WTC11 (cell line): ENCODE results near the gene LDLRAD4. TPM values are rescaled to one million over a fixed set of nuclear protein-coding genes. Genes with fewer than 3 reads are reported as not detected.

Experiments used
- ATAC-seq: fragments of 200-7000 bp; cut with Tn5 transposase; 2 replicates; pipeline ENCODE4 v1.10.0; 2021; ENCODE audit warnings: mild to moderate bottlenecking, moderate library complexity
- CTCF ChIA-PET: fragments of 300-600 bp; sonication (Branson Sonifier 250); formaldehyde crosslinking; loops from one replicate; lab custom pipeline; 2021; ENCODE audit warnings: antibody characterized with exemption; lab: Charles Lee
- POLR2A ChIA-PET: fragments of 350-600 bp; sonication (Branson Sonifier 250); formaldehyde crosslinking; loops from one replicate; lab custom pipeline; 2021; ENCODE audit warnings: antibody characterized with exemption; lab: Charles Lee
- DNase-seq: peaks from one replicate; pipeline ENCODE4 v3.0.0; 2021; ENCODE audit warnings: low spot score
- H3K27ac Mint-ChIP-seq: 2 replicates; pipeline ENCODE4 v1.8.0; 2021; ENCODE audit warnings: mixed read lengths
- H3K27me3 Mint-ChIP-seq: 2 replicates; pipeline ENCODE4 v1.8.0; 2021; ENCODE audit warnings: low read depth, mild to moderate bottlenecking, moderate library complexity, mixed read lengths
- H3K36me3 Mint-ChIP-seq: 2 replicates; pipeline ENCODE4 v1.8.0; 2021; ENCODE audit warnings: mixed read lengths
- H3K4me1 Mint-ChIP-seq: 2 replicates; pipeline ENCODE4 v1.8.0; 2022; ENCODE audit warnings: mixed read lengths
- H3K4me3 Mint-ChIP-seq: 2 replicates; pipeline ENCODE4 v1.8.0; 2021; ENCODE audit warnings: mild to moderate bottlenecking, moderate library complexity, mixed read lengths
- H3K9me3 Mint-ChIP-seq: 2 replicates; pipeline ENCODE4 v1.8.0; 2021; ENCODE audit warnings: mixed read lengths
- ETV6 ChIP-seq: sonication (generic); formaldehyde crosslinking; IDR thresholded peaks from 2 replicates; pipeline ENCODE4 v1.8.1; 2022; ENCODE audit warnings: mild to moderate bottlenecking, missing genetic modification reagents
- FOXJ3 ChIP-seq: sonication (generic); formaldehyde crosslinking; IDR thresholded peaks from 2 replicates; pipeline ENCODE4 v1.9.0; 2021; ENCODE audit warnings: missing genetic modification reagents, mild to moderate bottlenecking, borderline replicate concordance
- FOXP1 ChIP-seq: sonication (generic); formaldehyde crosslinking; IDR thresholded peaks from 2 replicates; pipeline ENCODE4 v1.8.0; 2022; ENCODE audit warnings: missing genetic modification reagents, mild to moderate bottlenecking, moderate library complexity, borderline replicate concordance
- JUN ChIP-seq: sonication (generic); formaldehyde crosslinking; IDR thresholded peaks from 2 replicates; pipeline ENCODE4 v1.8.0; 2023; ENCODE audit warnings: mild to moderate bottlenecking, missing genetic modification reagents
- NFE2L1 ChIP-seq: sonication (generic); formaldehyde crosslinking; IDR thresholded peaks from 2 replicates; pipeline ENCODE4 v1.8.1; 2023; ENCODE audit warnings: missing genetic modification reagents
- RORB ChIP-seq: fragments of 250-450 bp; sonication (Bioruptor Pico); IDR thresholded peaks from 2 replicates; pipeline ENCODE4 v1.9.0; 2021; ENCODE audit warnings: mild to moderate bottlenecking
- TEAD4 ChIP-seq: sonication (generic); formaldehyde crosslinking; IDR thresholded peaks from 2 replicates; pipeline ENCODE4 v1.8.0; 2022; ENCODE audit warnings: mild to moderate bottlenecking, missing genetic modification reagents
- total RNA-seq: library from RNA; stranded (reverse); gene quantifications from 3 replicates; pipeline ENCODE4 v1.2.3, GENCODE V29; 2021
- TF ChIP-seq, protein P1 (sequence below): sonication (generic); formaldehyde crosslinking; IDR thresholded peaks from 2 replicates; pipeline ENCODE4 v1.8.1; 2022; ENCODE audit warnings: low read depth, mild to moderate bottlenecking, moderate library complexity, missing genetic modification reagents, borderline replicate concordance
- TF ChIP-seq, protein P2 (sequence below): sonication (generic); formaldehyde crosslinking; IDR thresholded peaks from 2 replicates; pipeline ENCODE4 v1.8.1; 2022; ENCODE audit warnings: mild to moderate bottlenecking, missing genetic modification reagents, moderate library complexity, borderline replicate concordance
- TF ChIP-seq, protein P3 (sequence below): sonication (generic); formaldehyde crosslinking; IDR thresholded peaks from 2 replicates; pipeline ENCODE4 v1.8.0; 2022; ENCODE audit warnings: mild to moderate bottlenecking, missing genetic modification reagents
- TF ChIP-seq, protein P4 (sequence below): sonication (generic); formaldehyde crosslinking; IDR thresholded peaks from 2 replicates; pipeline ENCODE4 v1.8.0; 2023; ENCODE audit warnings: missing genetic modification reagents
- TF ChIP-seq, protein P5 (sequence below): sonication (generic); formaldehyde crosslinking; IDR thresholded peaks from 2 replicates; pipeline ENCODE4 v1.8.0; 2023; ENCODE audit warnings: mild to moderate bottlenecking, missing genetic modification reagents

The LDLRAD4 gene
- total RNA-seq, 1 experiment from 2014 or later = 6.2 TPM

DNA sequence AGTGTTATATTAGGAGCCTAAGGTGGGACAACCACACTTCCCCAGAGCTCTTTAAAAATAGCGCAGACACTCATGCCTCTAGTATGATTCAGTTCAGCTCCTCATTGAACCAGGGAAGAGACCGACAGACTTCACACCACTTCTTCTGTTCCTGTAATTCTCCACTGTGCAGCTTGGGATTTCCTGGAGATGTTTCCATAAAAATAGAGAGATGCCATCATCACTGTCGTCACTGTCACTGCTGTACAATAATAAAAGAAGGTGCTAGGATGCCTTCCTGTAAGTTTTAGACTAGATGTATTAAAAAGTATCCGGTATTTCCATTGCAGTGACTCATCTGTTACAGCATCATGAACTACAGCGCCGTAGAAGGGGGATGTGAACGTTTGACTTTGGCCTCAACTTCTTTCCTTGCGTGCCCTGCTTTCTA, 396.9 kb downstream of the LDLRAD4 start:
- CTCF ChIA-PET = no interaction called here
- H3K9me3 Mint-ChIP-seq = no peaks in the 10 kb centered on the region
- H3K36me3 Mint-ChIP-seq = no peaks in the 10 kb centered on the region
- H3K4me1 Mint-ChIP-seq = peaks cover 22% of the 10 kb centered on the region
- ATAC-seq (no peak), DNase-seq (no peak)
- H3K27ac Mint-ChIP-seq = no peak overlapping the region
- peaks cover 34% of the 10 kb centered on the region for H3K27me3 Mint-ChIP-seq
- TF ChIP-seq FOXP1 (CRISPR knock-in tag) (no peak), TEAD4 (CRISPR knock-in tag) (no peak), NFE2L1 (CRISPR knock-in tag) (no peak), RORB (no peak)
- TF ChIP-seq, protein P1, sequence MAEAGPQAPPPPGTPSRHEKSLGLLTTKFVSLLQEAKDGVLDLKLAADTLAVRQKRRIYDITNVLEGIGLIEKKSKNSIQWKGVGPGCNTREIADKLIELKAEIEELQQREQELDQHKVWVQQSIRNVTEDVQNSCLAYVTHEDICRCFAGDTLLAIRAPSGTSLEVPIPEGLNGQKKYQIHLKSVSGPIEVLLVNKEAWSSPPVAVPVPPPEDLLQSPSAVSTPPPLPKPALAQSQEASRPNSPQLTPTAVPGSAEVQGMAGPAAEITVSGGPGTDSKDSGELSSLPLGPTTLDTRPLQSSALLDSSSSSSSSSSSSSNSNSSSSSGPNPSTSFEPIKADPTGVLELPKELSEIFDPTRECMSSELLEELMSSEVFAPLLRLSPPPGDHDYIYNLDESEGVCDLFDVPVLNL (CRISPR knock-in tag) = no peak
- TF ChIP-seq, protein P2, sequence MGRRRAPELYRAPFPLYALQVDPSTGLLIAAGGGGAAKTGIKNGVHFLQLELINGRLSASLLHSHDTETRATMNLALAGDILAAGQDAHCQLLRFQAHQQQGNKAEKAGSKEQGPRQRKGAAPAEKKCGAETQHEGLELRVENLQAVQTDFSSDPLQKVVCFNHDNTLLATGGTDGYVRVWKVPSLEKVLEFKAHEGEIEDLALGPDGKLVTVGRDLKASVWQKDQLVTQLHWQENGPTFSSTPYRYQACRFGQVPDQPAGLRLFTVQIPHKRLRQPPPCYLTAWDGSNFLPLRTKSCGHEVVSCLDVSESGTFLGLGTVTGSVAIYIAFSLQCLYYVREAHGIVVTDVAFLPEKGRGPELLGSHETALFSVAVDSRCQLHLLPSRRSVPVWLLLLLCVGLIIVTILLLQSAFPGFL = no peak
- TF ChIP-seq, protein P3, sequence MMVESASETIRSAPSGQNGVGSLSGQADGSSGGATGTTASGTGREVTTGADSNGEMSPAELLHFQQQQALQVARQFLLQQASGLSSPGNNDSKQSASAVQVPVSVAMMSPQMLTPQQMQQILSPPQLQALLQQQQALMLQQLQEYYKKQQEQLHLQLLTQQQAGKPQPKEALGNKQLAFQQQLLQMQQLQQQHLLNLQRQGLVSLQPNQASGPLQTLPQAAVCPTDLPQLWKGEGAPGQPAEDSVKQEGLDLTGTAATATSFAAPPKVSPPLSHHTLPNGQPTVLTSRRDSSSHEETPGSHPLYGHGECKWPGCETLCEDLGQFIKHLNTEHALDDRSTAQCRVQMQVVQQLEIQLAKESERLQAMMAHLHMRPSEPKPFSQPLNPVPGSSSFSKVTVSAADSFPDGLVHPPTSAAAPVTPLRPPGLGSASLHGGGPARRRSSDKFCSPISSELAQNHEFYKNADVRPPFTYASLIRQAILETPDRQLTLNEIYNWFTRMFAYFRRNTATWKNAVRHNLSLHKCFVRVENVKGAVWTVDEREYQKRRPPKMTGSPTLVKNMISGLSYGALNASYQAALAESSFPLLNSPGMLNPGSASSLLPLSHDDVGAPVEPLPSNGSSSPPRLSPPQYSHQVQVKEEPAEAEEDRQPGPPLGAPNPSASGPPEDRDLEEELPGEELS (CRISPR knock-in tag) = no peak
- TF ChIP-seq, protein P4, sequence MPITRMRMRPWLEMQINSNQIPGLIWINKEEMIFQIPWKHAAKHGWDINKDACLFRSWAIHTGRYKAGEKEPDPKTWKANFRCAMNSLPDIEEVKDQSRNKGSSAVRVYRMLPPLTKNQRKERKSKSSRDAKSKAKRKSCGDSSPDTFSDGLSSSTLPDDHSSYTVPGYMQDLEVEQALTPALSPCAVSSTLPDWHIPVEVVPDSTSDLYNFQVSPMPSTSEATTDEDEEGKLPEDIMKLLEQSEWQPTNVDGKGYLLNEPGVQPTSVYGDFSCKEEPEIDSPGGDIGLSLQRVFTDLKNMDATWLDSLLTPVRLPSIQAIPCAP (CRISPR knock-in tag) = no peak
- TF ChIP-seq, protein P5, sequence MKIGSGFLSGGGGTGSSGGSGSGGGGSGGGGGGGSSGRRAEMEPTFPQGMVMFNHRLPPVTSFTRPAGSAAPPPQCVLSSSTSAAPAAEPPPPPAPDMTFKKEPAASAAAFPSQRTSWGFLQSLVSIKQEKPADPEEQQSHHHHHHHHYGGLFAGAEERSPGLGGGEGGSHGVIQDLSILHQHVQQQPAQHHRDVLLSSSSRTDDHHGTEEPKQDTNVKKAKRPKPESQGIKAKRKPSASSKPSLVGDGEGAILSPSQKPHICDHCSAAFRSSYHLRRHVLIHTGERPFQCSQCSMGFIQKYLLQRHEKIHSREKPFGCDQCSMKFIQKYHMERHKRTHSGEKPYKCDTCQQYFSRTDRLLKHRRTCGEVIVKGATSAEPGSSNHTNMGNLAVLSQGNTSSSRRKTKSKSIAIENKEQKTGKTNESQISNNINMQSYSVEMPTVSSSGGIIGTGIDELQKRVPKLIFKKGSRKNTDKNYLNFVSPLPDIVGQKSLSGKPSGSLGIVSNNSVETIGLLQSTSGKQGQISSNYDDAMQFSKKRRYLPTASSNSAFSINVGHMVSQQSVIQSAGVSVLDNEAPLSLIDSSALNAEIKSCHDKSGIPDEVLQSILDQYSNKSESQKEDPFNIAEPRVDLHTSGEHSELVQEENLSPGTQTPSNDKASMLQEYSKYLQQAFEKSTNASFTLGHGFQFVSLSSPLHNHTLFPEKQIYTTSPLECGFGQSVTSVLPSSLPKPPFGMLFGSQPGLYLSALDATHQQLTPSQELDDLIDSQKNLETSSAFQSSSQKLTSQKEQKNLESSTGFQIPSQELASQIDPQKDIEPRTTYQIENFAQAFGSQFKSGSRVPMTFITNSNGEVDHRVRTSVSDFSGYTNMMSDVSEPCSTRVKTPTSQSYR (CRISPR knock-in tag) = no peak
- POLR2A ChIA-PET = no interaction called here
- no peak overlapping the region for H3K4me3 Mint-ChIP-seq

DNA sequence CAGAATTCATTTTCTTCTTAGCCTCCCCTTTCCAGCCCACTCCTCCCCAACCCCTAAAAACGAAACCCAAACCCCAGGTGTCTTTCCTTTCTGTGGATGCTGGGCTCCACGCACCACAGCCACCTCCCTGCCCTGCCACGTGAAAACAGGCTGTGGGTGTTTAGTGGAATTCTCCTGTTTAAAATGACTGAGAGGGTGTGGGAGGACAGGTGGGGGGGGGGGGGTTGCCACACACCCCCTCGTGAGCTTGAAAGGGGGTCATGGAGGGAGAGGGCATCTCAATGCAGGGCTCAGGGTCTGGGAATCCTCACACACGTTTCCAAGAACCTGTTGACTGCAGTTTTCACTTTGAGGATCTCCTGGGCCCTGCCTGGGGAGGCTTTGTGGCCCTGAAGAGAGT, 397.5 kb downstream of the LDLRAD4 start:
- Mint-ChIP-seq H3K9me3 (no peaks in the 10 kb centered on the region), H3K4me1 (peaks cover 18% of the 10 kb centered on the region)
- POLR2A ChIA-PET = no interaction called here

DNA sequence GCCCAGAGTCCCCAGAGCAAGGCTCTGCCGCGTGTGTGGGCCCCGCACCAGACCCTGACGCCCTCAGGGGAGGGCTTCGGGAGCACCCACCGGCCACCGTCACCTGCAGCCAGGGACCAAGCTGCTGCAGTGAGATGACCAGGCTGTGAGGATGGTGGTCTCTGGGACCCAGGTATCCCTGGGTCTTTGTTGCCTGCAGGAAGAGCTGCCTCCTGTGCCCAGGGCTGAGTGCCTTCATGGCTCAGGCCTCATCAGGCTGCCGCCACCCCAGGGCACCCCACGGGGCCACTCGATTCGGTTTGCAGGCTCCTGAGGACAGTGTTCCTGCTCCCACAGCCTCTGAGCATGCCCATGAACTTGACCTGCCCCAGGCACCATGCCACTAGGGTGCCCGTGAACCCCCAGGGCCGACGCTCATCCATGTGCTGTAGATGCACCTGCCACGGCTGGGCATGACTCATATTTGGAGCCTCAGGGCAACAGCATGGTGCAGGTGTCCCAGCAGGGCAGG, 398.0 kb downstream of the LDLRAD4 start:
- Mint-ChIP-seq H3K4me3 (no peak overlapping the region), H3K9me3 (no peaks in the 10 kb centered on the region), H3K27ac (no peak overlapping the region)
- POLR2A ChIA-PET = no interaction called here
- no peak for TF ChIP-seq RORB
- TF ChIP-seq, all 79 proteins: peak for 0
- CTCF ChIA-PET = interaction anchor here (0.8 kb wide), 1 partner anchor 9 kb away, joined by 3 read pairs; no protein-coding TSS in a partner anchor
- no peaks in the 10 kb centered on the region for H3K36me3 Mint-ChIP-seq
- ATAC-seq = no peak
- H3K4me1 Mint-ChIP-seq = peaks cover 12% of the 10 kb centered on the region
- peaks cover 24% of the 10 kb centered on the region for H3K27me3 Mint-ChIP-seq
- no peak for DNase-seq

More for the DNA sequence above, 397.5 kb downstream of the LDLRAD4 start:
- no peak overlapping the region for H3K27ac Mint-ChIP-seq
- no peak overlapping the region for H3K4me3 Mint-ChIP-seq
- TF ChIP-seq FOXJ3 (CRISPR knock-in tag) = no peak
- no peak for TF ChIP-seq ETV6 (CRISPR knock-in tag)
- TF ChIP-seq JUN = no peak
- CTCF ChIA-PET = no interaction called here
- DNase-seq (no peak), ATAC-seq (no peak)
- H3K36me3 Mint-ChIP-seq = no peaks in the 10 kb centered on the region
- peaks cover 29% of the 10 kb centered on the region for H3K27me3 Mint-ChIP-seq
